Neural cell (in vitro differentiated cells): Measurements from ENCODE around the gene RBM6. TPM values are rescaled to one million over a fixed set of nuclear protein-coding genes. Genes with fewer than 3 reads are reported as not detected.
"Not testable (repeated sequence)": the region's sequence is repeated elsewhere in the genome, so short reads cannot be mapped to it uniquely, and the experiment has no call there.

ENCODE experiments used
- H2AFZ ChIP-seq: fragments of 200-600, 300-800 bp; sonication (generic), shearing (Covaris generic); 2 replicates; pipeline ENCODE4 v1.6.0; 2014; ENCODE audit warnings: low read depth, mild to moderate bottlenecking, antibody characterized with exemption, low read length, moderate library complexity
- H3F3A ChIP-seq: fragments of 200-600 bp; shearing (Covaris generic); 2 replicates; pipeline ENCODE4 v1.6.1; 2016; ENCODE audit warnings: mild to moderate bottlenecking, moderate library complexity, mixed read lengths, antibody characterized with exemption, low read length; ENCODE audit not compliant: insufficient read depth, poor library complexity, severe bottlenecking
- H3K27ac ChIP-seq: fragments of 200-600, 300-800 bp; sonication (generic), shearing (Covaris generic); 2 replicates; pipeline ENCODE4 v1.5.1; 2014; ENCODE audit warnings: mild to moderate bottlenecking, low read length, moderate library complexity
- H3K27me3 ChIP-seq: fragments of 300-800, 200-600 bp; sonication (generic), shearing (Covaris generic); 2 replicates; pipeline ENCODE4 v1.6.0; 2014; ENCODE audit warnings: mild to moderate bottlenecking, low read depth, low read length, moderate library complexity; ENCODE audit not compliant: insufficient read depth
- H3K36me3 ChIP-seq: fragments of 300-800, 200-600 bp; sonication (generic), shearing (Covaris generic); 2 replicates; pipeline ENCODE4 v1.5.1; 2014; ENCODE audit warnings: mild to moderate bottlenecking, antibody characterized with exemption, low read length, moderate library complexity; ENCODE audit not compliant: insufficient read depth
- H3K4me2 ChIP-seq: fragments of 300-800, 200-600 bp; sonication (generic), shearing (Covaris generic); 2 replicates; pipeline ENCODE4 v1.6.0; 2014; ENCODE audit warnings: mild to moderate bottlenecking, low read length
- H3K4me3 ChIP-seq: fragments of 300-800, 200-600 bp; sonication (generic), shearing (Covaris generic); 2 replicates; pipeline ENCODE4 v1.5.1; 2014; ENCODE audit warnings: mild to moderate bottlenecking, low read length, moderate library complexity
- H3K79me2 ChIP-seq: fragments of 200-600 bp; shearing (Covaris generic); replicated peaks from 2 replicates; pipeline ENCODE4 v1.6.0; 2014; ENCODE audit warnings: mild to moderate bottlenecking, low read length, moderate library complexity; ENCODE audit not compliant: insufficient read depth
- H3K9ac ChIP-seq: fragments of 300-800, 200-600 bp; sonication (generic), shearing (Covaris generic); 2 replicates; pipeline ENCODE4 v1.6.1; 2016; ENCODE audit warnings: mild to moderate bottlenecking, low read length, mixed read lengths
- H3K9me2 ChIP-seq: fragments of 200-600 bp; shearing (Covaris generic); 2 replicates; pipeline ENCODE4 v1.6.1; 2016; ENCODE audit warnings: mild to moderate bottlenecking, low read length, mixed read lengths; ENCODE audit not compliant: insufficient read depth
- H3K9me3 ChIP-seq: fragments of 200-600, 300-800 bp; sonication (generic), shearing (Covaris generic); 2 replicates; pipeline ENCODE4 v1.6.1; 2016; ENCODE audit warnings: mild to moderate bottlenecking, mixed run types, low read length, moderate library complexity, mixed read lengths
- H4K20me1 ChIP-seq: fragments of 200-600 bp; shearing (Covaris generic); 2 replicates; pipeline ENCODE4 v1.6.1; 2016; ENCODE audit warnings: mild to moderate bottlenecking, mixed run types; ENCODE audit not compliant: insufficient read depth
- CTCF ChIP-seq: fragments of 450-650 bp; IDR thresholded peaks from 2 replicates; pipeline ENCODE4 v1.5.1; 2014; ENCODE audit warnings: antibody characterized with exemption, mild to moderate bottlenecking, moderate library complexity; ENCODE audit not compliant: poor library complexity, severe bottlenecking
- EP300 ChIP-seq: fragments of 450-650 bp; conservative IDR thresholded peaks from 2 replicates; pipeline ENCODE4 v1.6.1; 2014; ENCODE audit warnings: antibody characterized with exemption, mild to moderate bottlenecking, moderate library complexity; ENCODE audit not compliant: poor library complexity, severe bottlenecking
- EZH2 ChIP-seq: fragments of 200-600, 300-800 bp; shearing (Covaris generic), sonication (generic); IDR thresholded peaks from 2 replicates; pipeline ENCODE4 v1.6.1; 2014; ENCODE audit warnings: antibody characterized with exemption, low read length, borderline replicate concordance, mild to moderate bottlenecking; ENCODE audit not compliant: insufficient read depth, poor library complexity, severe bottlenecking
- MXI1 ChIP-seq: fragments of 450-650 bp; conservative IDR thresholded peaks from 2 replicates; pipeline ENCODE4 v1.6.1; 2014; ENCODE audit warnings: antibody characterized with exemption, mild to moderate bottlenecking; ENCODE audit not compliant: poor library complexity, severe bottlenecking
- POLR2AphosphoS5 ChIP-seq: IDR thresholded peaks from 2 replicates; pipeline ENCODE4 v1.6.1; 2012
- RAD21 ChIP-seq: fragments of 450-650 bp; conservative IDR thresholded peaks from 2 replicates; pipeline ENCODE4 v1.6.1; 2014; ENCODE audit warnings: antibody characterized with exemption, mild to moderate bottlenecking, moderate library complexity
- REST ChIP-seq: IDR thresholded peaks from 2 replicates; pipeline ENCODE4 v1.6.1; 2012; ENCODE audit warnings: borderline replicate concordance
- SMC3 ChIP-seq: fragments of 450-650 bp; conservative IDR thresholded peaks from 2 replicates; pipeline ENCODE4 v1.6.1; 2014; ENCODE audit warnings: antibody characterized with exemption, mild to moderate bottlenecking, moderate library complexity; ENCODE audit not compliant: poor library complexity
- TAF1 ChIP-seq: IDR thresholded peaks from 2 replicates; pipeline ENCODE4 v1.6.1; 2012; ENCODE audit warnings: low read depth
- polyA plus RNA-seq: library from polyadenylated mRNA; depleted of rRNA; stranded (reverse); fragments of >200 nt; gene quantifications from 2 replicates; pipeline ENCODE4 v1.2.3, GENCODE V29; 2014

RBM6 gene
- polyA plus RNA-seq, 1 donor from 2014 or later, result 177 TPM

GRCh38 chr3:49914906-49915305 is 25.0 kb upstream of the RBM6 start:
- H3K27me3 ChIP-seq, result no peaks in the 10 kb centered on the region
- no peak overlapping the region for H3K27ac ChIP-seq
- H3F3A ChIP-seq, result no peaks in the 10 kb centered on the region
- no peaks in the 10 kb centered on the region for H3K36me3 ChIP-seq
- H3K9me3 ChIP-seq, result no peaks in the 10 kb centered on the region
- H3K9ac ChIP-seq, result no peak overlapping the region
- no peaks in the 10 kb centered on the region for H4K20me1 ChIP-seq
- no peak overlapping the region for H2AFZ ChIP-seq
- TF ChIP-seq EZH2 (no peak), RAD21 (no peak), CTCF (no peak), POLR2AphosphoS5 (no peak), MXI1 (no peak), EP300 (no peak), REST (no peak), TAF1 (no peak), SMC3 (no peak)
- no peaks in the 10 kb centered on the region for H3K9me2 ChIP-seq
- no peaks in the 10 kb centered on the region for H3K79me2 ChIP-seq
- no peak overlapping the region for H3K4me2 ChIP-seq
- no peak overlapping the region for H3K4me3 ChIP-seq

GRCh38 chr3:49916686-49917085 is 23.3 kb upstream of the RBM6 start:
- Histone ChIP-seq H3K4me3 (no peak overlapping the region), H3K9me2 (no peaks in the 10 kb centered on the region), H3K9ac (no peak overlapping the region), H3K79me2 (no peaks in the 10 kb centered on the region), H3K36me3 (no peaks in the 10 kb centered on the region), H3F3A (no peaks in the 10 kb centered on the region), H3K4me2 (no peak overlapping the region), H4K20me1 (no peaks in the 10 kb centered on the region), H3K27me3 (no peaks in the 10 kb centered on the region), H2AFZ (no peak overlapping the region), H3K27ac (no peak overlapping the region), H3K9me3 (no peaks in the 10 kb centered on the region)
- TF ChIP-seq CTCF, result no peak
- TF ChIP-seq REST, result no peak
- TF ChIP-seq SMC3, result no peak
- TF ChIP-seq MXI1, result no peak
- TF ChIP-seq EZH2, result no peak

- not testable (repeated sequence) for H3K9ac ChIP-seq, H3K27ac ChIP-seq, H3K79me2 ChIP-seq, H3K36me3 ChIP-seq, H3K9me3 ChIP-seq, H3K4me3 ChIP-seq, H3K4me2 ChIP-seq, H3K27me3 ChIP-seq, H2AFZ ChIP-seq, H4K20me1 ChIP-seq, H3F3A ChIP-seq, H3K9me2 ChIP-seq
Observed at GRCh38 chr3:49917806-49918590, 22.0 kb upstream of the RBM6 start.
